GM12878 (cell line): Measurements from ENCODE around the gene PROC. TPM values are rescaled to one million over a fixed set of nuclear protein-coding genes. Genes with fewer than 3 reads are reported as not detected.

ENCODE experiments used
- ATAC-seq: fragments of 200-7000 bp; cut with Tn5 transposase; 3 replicates; pipeline ENCODE4 v1.9.1; 2020; ENCODE audit warnings: mild to moderate bottlenecking, moderate library complexity
- BruUV-seq: library from RNA; stranded (reverse); fragments of 400-500 nt; replicated peaks from 2 replicates; lab custom pipeline; 2021; lab: Mats Ljungman, UMichigan
- CTCF ChIA-PET: fragments of 300-600 bp; sonication (Branson Sonifier 250); formaldehyde crosslinking; extraction: SDS; loops from one replicate; lab custom pipeline; 2021; ENCODE audit warnings: inconsistent platforms; lab: Yijun Ruan, JAX
- POLR2A ChIA-PET: fragments of 350-600 bp; formaldehyde crosslinking; extraction: SDS; loops from one replicate; lab custom pipeline; 2021; ENCODE audit warnings: inconsistent platforms; lab: Charles Lee
- RAD21 ChIA-PET: fragments of 300-600 bp; sonication (Branson Sonifier 250); formaldehyde crosslinking; loops from one replicate; lab custom pipeline; 2023; ENCODE audit warnings: antibody characterized with exemption; ENCODE audit not compliant: unreplicated experiment; lab: Charles Lee
- SMC1A ChIA-PET: fragments of 300-600 bp; sonication (Branson Sonifier 250); formaldehyde crosslinking; loops from one replicate; lab custom pipeline; 2023; ENCODE audit not compliant: unreplicated experiment, uncharacterized antibody; lab: Charles Lee
- DNase-seq: peaks from one replicate; pipeline ENCODE4 v3.0.0-alpha.2; 2011; ENCODE audit warnings: low read depth, low spot score
- FAIRE-seq: peaks from 3 replicates; lab custom pipeline; 2011; peaks lifted over from hg19 to GRCh38; lab: Jason Lieb, UNC
- H2AFZ ChIP-seq: 2 replicates; pipeline ENCODE4 v1.6.0; 2011; ENCODE audit warnings: low read depth, low read length, control low read depth; ENCODE audit not compliant: control insufficient read depth
- H3K27ac ChIP-seq: 2 replicates; pipeline ENCODE4 v1.5.1; 2011; ENCODE audit warnings: control low read depth; ENCODE audit not compliant: control insufficient read depth, insufficient read depth
- H3K27me3 ChIP-seq, 2 experiments: replicated peaks in 1 of 2; 2 replicates each; pipeline versions ENCODE4 v1.6.0 to v1.6.1; 2011; ENCODE audit warnings: low read length in 1 of 2; ENCODE audit not compliant: control insufficient read depth in 2 of 2, insufficient read depth in 2 of 2
- H3K36me3 ChIP-seq, 2 experiments: 2 replicates each; pipeline ENCODE4 v1.5.1; 2011; ENCODE audit warnings: low read length in 1 of 2; ENCODE audit not compliant: control insufficient read depth in 2 of 2, insufficient read depth in 2 of 2
- H3K4me1 ChIP-seq: 2 replicates; pipeline ENCODE4 v1.6.1; 2011; ENCODE audit warnings: mild to moderate bottlenecking, low read length, moderate library complexity, mixed read lengths; ENCODE audit not compliant: control insufficient read depth, insufficient read depth
- H3K4me2 ChIP-seq: 2 replicates; pipeline ENCODE4 v1.6.0; 2011; ENCODE audit warnings: control low read depth; ENCODE audit not compliant: control insufficient read depth, insufficient read depth
- H3K4me3 ChIP-seq: fragments of 200-600 bp; sonication (generic); 2 replicates; pipeline ENCODE4 v1.5.1; 2016
- H3K79me2 ChIP-seq: 2 replicates; pipeline ENCODE4 v1.6.0; 2011; ENCODE audit warnings: low read length; ENCODE audit not compliant: control insufficient read depth, insufficient read depth
- H3K9ac ChIP-seq: 2 replicates; pipeline ENCODE4 v1.8.0; 2011; ENCODE audit warnings: low read length, control low read depth, mixed read lengths; ENCODE audit not compliant: control insufficient read depth, insufficient read depth
- H3K9me3 ChIP-seq: replicated peaks from 3 replicates; pipeline ENCODE4 v1.5.1; 2011; ENCODE audit warnings: mild to moderate bottlenecking, low read length; ENCODE audit not compliant: control insufficient read depth, insufficient read depth
- H4K20me1 ChIP-seq: 2 replicates; pipeline ENCODE4 v1.6.0; 2011; ENCODE audit not compliant: control insufficient read depth, insufficient read depth
- HDGF ChIP-seq: fragments of 450-650 bp; IDR thresholded peaks from 2 replicates; pipeline ENCODE4 v1.6.1; 2016; ENCODE audit warnings: antibody characterized with exemption
- IKZF1 ChIP-seq: fragments of 450-650 bp; conservative IDR thresholded peaks from 2 replicates; pipeline ENCODE4 v1.6.1; 2017; ENCODE audit warnings: antibody characterized with exemption, mild to moderate bottlenecking
- MYB ChIP-seq: fragments of 150-350 bp; IDR thresholded peaks from 2 replicates; pipeline ENCODE4 v1.6.1; 2014; ENCODE audit warnings: mild to moderate bottlenecking, low read depth, low read length, borderline replicate concordance
- NFIC ChIP-seq: IDR thresholded peaks from 2 replicates; pipeline ENCODE4 v1.6.1; 2012; ENCODE audit warnings: low read depth, mild to moderate bottlenecking, inconsistent platforms, low read length, moderate library complexity
- RELA ChIP-seq: fragments of 450-650 bp; IDR thresholded peaks from 2 replicates; pipeline ENCODE4 v1.8.0; 2014; ENCODE audit warnings: borderline replicate concordance; ENCODE audit not compliant: partially characterized antibody
- TAF1 ChIP-seq: IDR thresholded peaks from 2 replicates; pipeline ENCODE4 v1.6.1; 2011; ENCODE audit warnings: mild to moderate bottlenecking, low read depth, low read length, borderline replicate concordance
- ZNF592 ChIP-seq: fragments of 450-650 bp; IDR thresholded peaks from 2 replicates; pipeline ENCODE4 v1.6.1; 2017; ENCODE audit warnings: mild to moderate bottlenecking, moderate library complexity
- WGBS: methylation state at CpG from one replicate; pipeline ENCODE4 v1.1.6; 2016; ENCODE audit warnings: low lambda C conversion rate; ENCODE audit not compliant: insufficient replicate concordance, insufficient coverage; ENCODE audit errors: missing lambda C conversion rate; 5-methylcytosine and 5-hydroxymethylcytosine counted together
- in situ Hi-C: fragments of 300-500 bp; cut with MboI; formaldehyde crosslinking; loops from 9 replicates; pipeline ENCODE4 v1.14.3; 2018; ENCODE audit warnings: mixed read lengths
- intact Hi-C: fragments of 100-400 bp; cut with micrococcal nuclease; formaldehyde crosslinking; loops from one replicate; pipeline ENCODE4 v1.14.2; 2022; ENCODE audit not compliant: unreplicated experiment
- polyA plus RNA-seq, 11 experiments: library from polyadenylated mRNA; depleted of rRNA in 4 of 11; unstranded in 6 of 11; stranded (reverse) in 5 of 11; fragments of >200 nt; fragmentation: Nextera tagmentation in 4 of 11; fragmentation: Illumina TruSeq in 1 of 11; extraction: Ambion mirVana in 4 of 11; extraction: Trizol in 1 of 11; gene quantifications; 1 replicate in 1 of 11; 2 replicates in 10 of 11; pipeline versions ENCODE4 v1.2.1 to v1.2.3, GENCODE V29; 2011 to 2016; ENCODE audit warnings: inconsistent platforms in 2 of 11, missing spikeins in 2 of 11, low read depth in 1 of 11
- total RNA-seq, 4 experiments: library from RNA; depleted of rRNA in 3 of 4; stranded (reverse); fragments of >200 nt in 3 of 4; fragmentation: Illumina TruSeq in 1 of 4; extraction: Trizol in 1 of 4; gene quantifications; 2 replicates each; pipeline versions ENCODE4 v1.2.1 to v1.2.3, GENCODE V29; 2013 to 2021
- TF ChIP-seq, protein P1 (sequence below): IDR thresholded peaks from 2 replicates; pipeline ENCODE4 v1.6.1; 2011; ENCODE audit warnings: borderline replicate concordance, low read depth, mild to moderate bottlenecking, moderate library complexity, mixed read lengths, low read length; ENCODE audit not compliant: insufficient read depth; ENCODE audit errors: extremely low read length
- TF ChIP-seq, protein P2 (sequence below): IDR thresholded peaks from 2 replicates; pipeline ENCODE4 v1.6.1; 2012; ENCODE audit warnings: low read depth, low read length, improper control_type of control experiment

PROC gene
- total and polyA plus RNA-seq, 10 of the 15 experiments (the other 5 are each of a cell fraction or from before 2014, with no cell fraction given): not detected

- Histone ChIP-seq H3K27ac (no peak overlapping the region), H2AFZ (no peak overlapping the region), H3K79me2 (no peaks in the 10 kb centered on the region), H3K9ac (no peak overlapping the region), H3K4me1 (no peaks in the 10 kb centered on the region), H3K9me3 (no peaks in the 10 kb centered on the region), H3K4me2 (no peak overlapping the region), H3K4me3 (no peak overlapping the region), H3K36me3 (no peaks in the 10 kb centered on the region), H3K27me3 (no peaks in the 10 kb centered on the region), H4K20me1 (no peaks in the 10 kb centered on the region)
- in situ Hi-C loops: no loop called here
- FAIRE-seq: no peak
- WGBS: 37% methylated on average over 13 of the region's 13 CpGs
- intact Hi-C loops: no loop called here
- RAD21 ChIA-PET: interaction anchor here (1.2 kb wide), 1 partner anchor 41 kb away, joined by 3 read pairs; no protein-coding TSS in a partner anchor
- DNase-seq: no peak
- SMC1A ChIA-PET: interaction anchor here (1.5 kb wide), 1 partner anchor 8 kb away, joined by 3 read pairs; no protein-coding TSS in a partner anchor
- CTCF ChIA-PET: interaction anchor here (1.1 kb wide), 1 partner anchor 241 kb away, joined by 3 read pairs; no protein-coding TSS in a partner anchor
- POLR2A ChIA-PET: no interaction called here
- BruUV-seq: no TSS peak
- TF ChIP-seq IKZF1: no peak
- ATAC-seq: no peak
These were observed 19.8 kb downstream of the PROC start for GRCh38 chr2:127437781-127438726.

DNA sequence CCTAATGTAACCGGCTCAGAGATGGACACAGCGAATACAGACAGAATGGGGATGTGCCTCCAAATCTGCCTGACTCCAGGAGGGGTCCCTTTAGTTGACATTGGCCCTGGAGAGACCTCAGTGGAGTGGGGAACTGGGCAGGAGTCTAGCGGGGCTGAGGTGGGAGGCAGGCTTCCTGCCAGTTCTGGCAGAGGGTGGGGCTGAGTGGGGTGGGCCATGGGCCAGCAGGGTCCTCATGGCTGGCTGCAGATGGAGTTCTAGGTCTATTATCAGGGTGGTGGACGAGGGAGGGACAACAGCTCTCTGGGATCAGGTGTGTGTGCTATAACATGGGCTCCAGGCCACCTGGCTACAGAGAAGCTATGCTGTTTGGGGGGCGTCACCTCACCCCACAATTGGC is 21.1 kb downstream of the PROC start:
- DNase-seq (no peak), ATAC-seq (no peak), FAIRE-seq (no peak)
- RAD21 ChIA-PET: no interaction called here
- Histone ChIP-seq H3K27ac (no peak overlapping the region), H3K36me3 (no peaks in the 10 kb centered on the region), H3K9me3 (no peaks in the 10 kb centered on the region), H3K4me1 (no peaks in the 10 kb centered on the region), H3K4me2 (no peak overlapping the region), H3K9ac (no peak overlapping the region), H3K79me2 (no peaks in the 10 kb centered on the region), H3K27me3 (no peaks in the 10 kb centered on the region), H2AFZ (no peak overlapping the region), H4K20me1 (no peaks in the 10 kb centered on the region), H3K4me3 (no peak overlapping the region)
- POLR2A ChIA-PET: interaction anchor here (0.7 kb wide), 1 partner anchor 140 kb away, joined by 5 read pairs; no protein-coding TSS in a partner anchor
- in situ Hi-C loops: no loop called here
- SMC1A ChIA-PET: no interaction called here
- intact Hi-C loops: no loop called here
- CTCF ChIA-PET: interaction anchor here (0.6 kb wide), 1 partner anchor 22 kb away, joined by 3 read pairs; no protein-coding TSS in a partner anchor
- BruUV-seq: no TSS peak
- WGBS: 45% methylated on average over 5 of the region's 5 CpGs
- no peak for TF ChIP-seq ZNF592
- TF ChIP-seq, protein P1, sequence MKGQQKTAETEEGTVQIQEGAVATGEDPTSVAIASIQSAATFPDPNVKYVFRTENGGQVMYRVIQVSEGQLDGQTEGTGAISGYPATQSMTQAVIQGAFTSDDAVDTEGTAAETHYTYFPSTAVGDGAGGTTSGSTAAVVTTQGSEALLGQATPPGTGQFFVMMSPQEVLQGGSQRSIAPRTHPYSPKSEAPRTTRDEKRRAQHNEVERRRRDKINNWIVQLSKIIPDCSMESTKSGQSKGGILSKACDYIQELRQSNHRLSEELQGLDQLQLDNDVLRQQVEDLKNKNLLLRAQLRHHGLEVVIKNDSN: no peak
- TF ChIP-seq HDGF: no peak
- no peak for TF ChIP-seq RELA
- no peak for TF ChIP-seq TAF1
- TF ChIP-seq, protein P2, sequence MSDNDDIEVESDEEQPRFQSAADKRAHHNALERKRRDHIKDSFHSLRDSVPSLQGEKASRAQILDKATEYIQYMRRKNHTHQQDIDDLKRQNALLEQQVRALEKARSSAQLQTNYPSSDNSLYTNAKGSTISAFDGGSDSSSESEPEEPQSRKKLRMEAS: no peak
- no peak for TF ChIP-seq NFIC
- no peak for TF ChIP-seq MYB
